WTC11 (cell line): Measurements from ENCODE around the gene MRE11. TPM values are rescaled to one million over a fixed set of nuclear protein-coding genes. Genes with fewer than 3 reads are reported as not detected.

Experiments
- ATAC-seq: fragments of 200-7000 bp; cut with Tn5 transposase; 2 replicates; pipeline ENCODE4 v1.10.0; 2021; ENCODE audit warnings: mild to moderate bottlenecking, moderate library complexity
- CTCF ChIA-PET: fragments of 300-600 bp; sonication (Branson Sonifier 250); formaldehyde crosslinking; loops from one replicate; lab custom pipeline; 2021; ENCODE audit warnings: antibody characterized with exemption; lab: Charles Lee
- POLR2A ChIA-PET: fragments of 350-600 bp; sonication (Branson Sonifier 250); formaldehyde crosslinking; loops from one replicate; lab custom pipeline; 2021; ENCODE audit warnings: antibody characterized with exemption; lab: Charles Lee
- DNase-seq: peaks from one replicate; pipeline ENCODE4 v3.0.0; 2021; ENCODE audit warnings: low spot score
- H3K27ac Mint-ChIP-seq: 2 replicates; pipeline ENCODE4 v1.8.0; 2021; ENCODE audit warnings: mixed read lengths
- H3K27me3 Mint-ChIP-seq: 2 replicates; pipeline ENCODE4 v1.8.0; 2021; ENCODE audit warnings: low read depth, mild to moderate bottlenecking, moderate library complexity, mixed read lengths
- H3K36me3 Mint-ChIP-seq: 2 replicates; pipeline ENCODE4 v1.8.0; 2021; ENCODE audit warnings: mixed read lengths
- H3K4me1 Mint-ChIP-seq: 2 replicates; pipeline ENCODE4 v1.8.0; 2022; ENCODE audit warnings: mixed read lengths
- H3K4me3 Mint-ChIP-seq: 2 replicates; pipeline ENCODE4 v1.8.0; 2021; ENCODE audit warnings: mild to moderate bottlenecking, moderate library complexity, mixed read lengths
- H3K9me3 Mint-ChIP-seq: 2 replicates; pipeline ENCODE4 v1.8.0; 2021; ENCODE audit warnings: mixed read lengths
- AFF4 ChIP-seq: sonication (generic); formaldehyde crosslinking; IDR thresholded peaks from 2 replicates; pipeline ENCODE4 v1.8.1; 2023; ENCODE audit warnings: mild to moderate bottlenecking, missing genetic modification reagents, borderline replicate concordance
- ATF2 ChIP-seq: sonication (generic); formaldehyde crosslinking; IDR thresholded peaks from 2 replicates; pipeline ENCODE4 v1.8.1; 2022; ENCODE audit warnings: low read depth, missing genetic modification reagents, borderline replicate concordance
- CREB1 ChIP-seq: sonication (generic); formaldehyde crosslinking; IDR thresholded peaks from 2 replicates; pipeline ENCODE4 v1.8.0; 2023; ENCODE audit warnings: mild to moderate bottlenecking, missing genetic modification reagents
- E2F4 ChIP-seq: sonication (generic); formaldehyde crosslinking; IDR thresholded peaks from 2 replicates; pipeline ENCODE4 v1.8.1; 2022; ENCODE audit warnings: low read depth, mild to moderate bottlenecking, moderate library complexity, missing genetic modification reagents, borderline replicate concordance
- ETV6 ChIP-seq: sonication (generic); formaldehyde crosslinking; IDR thresholded peaks from 2 replicates; pipeline ENCODE4 v1.8.1; 2022; ENCODE audit warnings: mild to moderate bottlenecking, missing genetic modification reagents
- GTF2I ChIP-seq: fragments of 250-450 bp; sonication (Bioruptor Pico); conservative IDR thresholded peaks from 2 replicates; pipeline ENCODE4 v1.4.0; 2021; ENCODE audit warnings: mild to moderate bottlenecking
- IRF1 ChIP-seq: sonication (generic); formaldehyde crosslinking; IDR thresholded peaks from 2 replicates; pipeline ENCODE4 v1.8.0; 2023; ENCODE audit warnings: missing genetic modification reagents
- MYBL2 ChIP-seq: sonication (generic); formaldehyde crosslinking; IDR thresholded peaks from 2 replicates; pipeline ENCODE4 v1.8.1; 2023; ENCODE audit warnings: mild to moderate bottlenecking, moderate library complexity, missing genetic modification reagents
- NFATC4 ChIP-seq: fragments of 250-450 bp; sonication (Bioruptor Pico); IDR thresholded peaks from 2 replicates; pipeline ENCODE4 v1.9.0; 2021; ENCODE audit warnings: mild to moderate bottlenecking
- NFYB ChIP-seq: sonication (generic); formaldehyde crosslinking; conservative IDR thresholded peaks from 2 replicates; pipeline ENCODE4 v1.8.0; 2022; ENCODE audit warnings: low read depth, missing genetic modification reagents
- RORB ChIP-seq: fragments of 250-450 bp; sonication (Bioruptor Pico); IDR thresholded peaks from 2 replicates; pipeline ENCODE4 v1.9.0; 2021; ENCODE audit warnings: mild to moderate bottlenecking
- SMAD3 ChIP-seq: sonication (generic); formaldehyde crosslinking; IDR thresholded peaks from 2 replicates; pipeline ENCODE4 v1.8.0; 2022; ENCODE audit warnings: missing genetic modification reagents, mild to moderate bottlenecking, borderline replicate concordance
- TCF7 ChIP-seq: sonication (generic); formaldehyde crosslinking; IDR thresholded peaks from 2 replicates; pipeline ENCODE4 v1.8.0; 2022; ENCODE audit warnings: mild to moderate bottlenecking, low read depth, missing genetic modification reagents, moderate library complexity
- ZBTB21 ChIP-seq: sonication (generic); formaldehyde crosslinking; IDR thresholded peaks from 2 replicates; pipeline ENCODE4 v1.8.1; 2023; ENCODE audit warnings: mild to moderate bottlenecking, missing genetic modification reagents, borderline replicate concordance
- ZNF263 ChIP-seq: sonication (generic); formaldehyde crosslinking; IDR thresholded peaks from 2 replicates; pipeline ENCODE4 v1.8.1; 2022; ENCODE audit warnings: low read depth, mild to moderate bottlenecking, moderate library complexity, missing genetic modification reagents
- ZNF512 ChIP-seq: sonication (generic); formaldehyde crosslinking; IDR thresholded peaks from 2 replicates; pipeline ENCODE4 v1.8.1; 2022; ENCODE audit warnings: missing genetic modification reagents, borderline replicate concordance
- total RNA-seq: library from RNA; stranded (reverse); gene quantifications from 3 replicates; pipeline ENCODE4 v1.2.3, GENCODE V29; 2021
- TF ChIP-seq, protein P1 (sequence below): sonication (generic); formaldehyde crosslinking; IDR thresholded peaks from 2 replicates; pipeline ENCODE4 v1.8.0; 2022; ENCODE audit warnings: mild to moderate bottlenecking, missing genetic modification reagents
- TF ChIP-seq, protein P2 (sequence below): fragments of 250-450 bp; sonication (Bioruptor Pico); IDR thresholded peaks from 2 replicates; pipeline ENCODE4 v1.9.0; 2021; ENCODE audit warnings: mild to moderate bottlenecking
- TF ChIP-seq, protein P3 (sequence below): sonication (generic); formaldehyde crosslinking; IDR thresholded peaks from 2 replicates; pipeline ENCODE4 v1.8.1; 2023; ENCODE audit warnings: mild to moderate bottlenecking, missing genetic modification reagents, moderate library complexity
- TF ChIP-seq, protein P4 (sequence below): fragments of 250-450 bp; sonication (Bioruptor Pico); IDR thresholded peaks from 2 replicates; pipeline ENCODE4 v1.9.0; 2021; ENCODE audit warnings: mild to moderate bottlenecking

Gene MRE11
- total RNA-seq, 1 experiment from 2014 or later = 34.3 TPM

- H3K36me3 Mint-ChIP-seq = peaks cover 13% of the 10 kb centered on the region
- TF ChIP-seq CREB1 = no peak
- TF ChIP-seq ZBTB21 (CRISPR knock-in tag) = no peak
- TF ChIP-seq NFATC4 = no peak
- TF ChIP-seq, protein P1, sequence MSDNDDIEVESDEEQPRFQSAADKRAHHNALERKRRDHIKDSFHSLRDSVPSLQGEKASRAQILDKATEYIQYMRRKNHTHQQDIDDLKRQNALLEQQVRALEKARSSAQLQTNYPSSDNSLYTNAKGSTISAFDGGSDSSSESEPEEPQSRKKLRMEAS (CRISPR knock-in tag) = no peak
- no peak for TF ChIP-seq ATF2
- no peak for TF ChIP-seq NFYB (CRISPR knock-in tag)
- no peak for TF ChIP-seq ZNF263
- no peak for TF ChIP-seq MYBL2 (CRISPR knock-in tag)
- TF ChIP-seq ETV6 (CRISPR knock-in tag) = no peak
- TF ChIP-seq ZNF512 = no peak
- no peak for TF ChIP-seq SMAD3 (CRISPR knock-in tag)
- no peak for TF ChIP-seq GTF2I
- no peak for TF ChIP-seq TCF7 (CRISPR knock-in tag)
- TF ChIP-seq, protein P2, sequence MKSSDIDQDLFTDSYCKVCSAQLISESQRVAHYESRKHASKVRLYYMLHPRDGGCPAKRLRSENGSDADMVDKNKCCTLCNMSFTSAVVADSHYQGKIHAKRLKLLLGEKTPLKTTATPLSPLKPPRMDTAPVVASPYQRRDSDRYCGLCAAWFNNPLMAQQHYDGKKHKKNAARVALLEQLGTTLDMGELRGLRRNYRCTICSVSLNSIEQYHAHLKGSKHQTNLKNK (CRISPR knock-in tag) = no peak
- no peak for TF ChIP-seq RORB (CRISPR knock-in tag)
- TF ChIP-seq IRF1 (CRISPR knock-in tag) = no peak
- TF ChIP-seq, protein P3, sequence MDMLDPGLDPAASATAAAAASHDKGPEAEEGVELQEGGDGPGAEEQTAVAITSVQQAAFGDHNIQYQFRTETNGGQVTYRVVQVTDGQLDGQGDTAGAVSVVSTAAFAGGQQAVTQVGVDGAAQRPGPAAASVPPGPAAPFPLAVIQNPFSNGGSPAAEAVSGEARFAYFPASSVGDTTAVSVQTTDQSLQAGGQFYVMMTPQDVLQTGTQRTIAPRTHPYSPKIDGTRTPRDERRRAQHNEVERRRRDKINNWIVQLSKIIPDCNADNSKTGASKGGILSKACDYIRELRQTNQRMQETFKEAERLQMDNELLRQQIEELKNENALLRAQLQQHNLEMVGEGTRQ (CRISPR knock-in tag) = no peak
- no peak for TF ChIP-seq AFF4 (CRISPR knock-in tag)
- TF ChIP-seq, protein P4, sequence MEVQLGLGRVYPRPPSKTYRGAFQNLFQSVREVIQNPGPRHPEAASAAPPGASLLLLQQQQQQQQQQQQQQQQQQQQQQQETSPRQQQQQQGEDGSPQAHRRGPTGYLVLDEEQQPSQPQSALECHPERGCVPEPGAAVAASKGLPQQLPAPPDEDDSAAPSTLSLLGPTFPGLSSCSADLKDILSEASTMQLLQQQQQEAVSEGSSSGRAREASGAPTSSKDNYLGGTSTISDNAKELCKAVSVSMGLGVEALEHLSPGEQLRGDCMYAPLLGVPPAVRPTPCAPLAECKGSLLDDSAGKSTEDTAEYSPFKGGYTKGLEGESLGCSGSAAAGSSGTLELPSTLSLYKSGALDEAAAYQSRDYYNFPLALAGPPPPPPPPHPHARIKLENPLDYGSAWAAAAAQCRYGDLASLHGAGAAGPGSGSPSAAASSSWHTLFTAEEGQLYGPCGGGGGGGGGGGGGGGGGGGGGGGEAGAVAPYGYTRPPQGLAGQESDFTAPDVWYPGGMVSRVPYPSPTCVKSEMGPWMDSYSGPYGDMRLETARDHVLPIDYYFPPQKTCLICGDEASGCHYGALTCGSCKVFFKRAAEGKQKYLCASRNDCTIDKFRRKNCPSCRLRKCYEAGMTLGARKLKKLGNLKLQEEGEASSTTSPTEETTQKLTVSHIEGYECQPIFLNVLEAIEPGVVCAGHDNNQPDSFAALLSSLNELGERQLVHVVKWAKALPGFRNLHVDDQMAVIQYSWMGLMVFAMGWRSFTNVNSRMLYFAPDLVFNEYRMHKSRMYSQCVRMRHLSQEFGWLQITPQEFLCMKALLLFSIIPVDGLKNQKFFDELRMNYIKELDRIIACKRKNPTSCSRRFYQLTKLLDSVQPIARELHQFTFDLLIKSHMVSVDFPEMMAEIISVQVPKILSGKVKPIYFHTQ = no peak
- TF ChIP-seq E2F4 (CRISPR knock-in tag) = no peak
- TF ChIP-seq, all 79 proteins: peak for 0
- CTCF ChIA-PET = interaction anchor here (0.9 to 1.3 kb wide), 2 partner anchors 240 to 528 kb away, joined by 3 read pairs; no protein-coding TSS in a partner anchor
Measured at GRCh38 chr11:94423507-94423906, 70.1 kb downstream of the MRE11 start.

More at GRCh38 chr11:94423507-94423906, 70.1 kb downstream of the MRE11 start:
- DNase-seq (no peak), ATAC-seq (no peak)
- no peak overlapping the region for H3K27ac Mint-ChIP-seq
- POLR2A ChIA-PET = no interaction called here
- H3K27me3 Mint-ChIP-seq = no peaks in the 10 kb centered on the region
- H3K9me3 Mint-ChIP-seq = no peaks in the 10 kb centered on the region
- H3K4me3 Mint-ChIP-seq = no peak overlapping the region
- peaks cover 8% of the 10 kb centered on the region for H3K4me1 Mint-ChIP-seq
